A673 (cell line): Measurements from ENCODE around the gene SLIT3. TPM values are rescaled to one million over a fixed set of nuclear protein-coding genes. Genes with fewer than 3 reads are reported as not detected.

Experiments
- BruUV-seq: library from RNA; stranded (reverse); fragments of 400-500 nt; replicated peaks from 2 replicates; lab custom pipeline; 2021; lab: Mats Ljungman, UMichigan
- CTCF ChIA-PET: fragments of 300-600 bp; sonication (Branson Sonifier 250); formaldehyde crosslinking; loops from one replicate; lab custom pipeline; 2022; ENCODE audit warnings: antibody characterized with exemption; lab: Charles Lee
- POLR2A ChIA-PET: fragments of 300-600 bp; sonication (Branson Sonifier 250); formaldehyde crosslinking; loops from one replicate; lab custom pipeline; 2022; ENCODE audit warnings: antibody characterized with exemption; ENCODE audit not compliant: low non-redundant PET; lab: Charles Lee
- DNase-seq: peaks from one replicate; pipeline ENCODE4 v3.0.0-alpha.2; 2015; ENCODE audit warnings: low spot score
- H3K27ac ChIP-seq: fragments of 200-600 bp; sonication (generic); 2 replicates; pipeline ENCODE4 v1.5.1; 2016; ENCODE audit warnings: mixed run types, low read depth, mild to moderate bottlenecking, mixed read lengths, antibody characterized with exemption, low read length; ENCODE audit not compliant: poor library complexity, severe bottlenecking
- H3K27me3 ChIP-seq: fragments of 200-600 bp; sonication (generic); replicated peaks from 2 replicates; pipeline ENCODE4 v1.6.1; 2017; ENCODE audit warnings: mixed run types, low read depth, mild to moderate bottlenecking, mixed read lengths, antibody characterized with exemption, low read length; ENCODE audit not compliant: insufficient read depth, poor library complexity
- H3K36me3 ChIP-seq: fragments of 200-600 bp; sonication (generic); 2 replicates; pipeline ENCODE4 v1.6.1; 2016; ENCODE audit warnings: mixed run types, mild to moderate bottlenecking, mixed read lengths, antibody characterized with exemption, low read length; ENCODE audit not compliant: insufficient read depth, poor library complexity, severe bottlenecking
- H3K4me1 ChIP-seq: fragments of 200-600 bp; sonication (generic); 2 replicates; pipeline ENCODE4 v1.6.1; 2017; ENCODE audit warnings: mixed run types, mild to moderate bottlenecking, mixed read lengths, antibody characterized with exemption, low read length; ENCODE audit not compliant: insufficient read depth, poor library complexity, severe bottlenecking
- H3K4me3 ChIP-seq: fragments of 200-600 bp; sonication (generic); 2 replicates; pipeline ENCODE4 v1.5.1; 2016; ENCODE audit warnings: low read depth, mixed run types, mild to moderate bottlenecking, mixed read lengths, low read length; ENCODE audit not compliant: poor library complexity, severe bottlenecking
- H3K9me3 ChIP-seq: fragments of 200-600 bp; sonication (generic); 2 replicates; pipeline ENCODE4 v1.6.1; 2016; ENCODE audit warnings: mixed run types, low read depth, mild to moderate bottlenecking, mixed read lengths, antibody characterized with exemption, low read length; ENCODE audit not compliant: poor library complexity, severe bottlenecking
- CTCF ChIP-seq: fragments of 300-800, 200-600 bp; sonication (generic); conservative IDR thresholded peaks from 2 replicates; pipeline ENCODE4 v1.5.1; 2017; ENCODE audit warnings: low read depth, mild to moderate bottlenecking, antibody characterized with exemption, low read length, moderate library complexity, mixed read lengths
- EZH2 ChIP-seq: fragments of 200-600 bp; sonication (generic); IDR thresholded peaks from 2 replicates; pipeline ENCODE4 v1.6.1; 2017; ENCODE audit warnings: borderline replicate concordance, low read depth, mild to moderate bottlenecking, mixed read lengths, antibody characterized with exemption, low read length; ENCODE audit not compliant: poor library complexity, severe bottlenecking
- intact Hi-C: fragments of 100-400 bp; cut with micrococcal nuclease; formaldehyde crosslinking; loops from one replicate; pipeline ENCODE4 v1.10.0; 2022; ENCODE audit not compliant: unreplicated experiment
- total RNA-seq: library from RNA; stranded (reverse); gene quantifications from 2 replicates; pipeline ENCODE4 v1.2.3, GENCODE V29; 2021

Gene SLIT3
- total RNA-seq, 1 experiment from 2014 or later = not detected

- no peak overlapping the region for H3K27ac ChIP-seq
- peaks cover 13% of the 10 kb centered on the region for H3K27me3 ChIP-seq
- no peak for DNase-seq
- CTCF ChIA-PET = interaction anchor here (0.6 kb wide), 1 partner anchor 494 kb away, joined by 3 read pairs; no protein-coding TSS in a partner anchor
- H3K4me3 ChIP-seq = no peak overlapping the region
- POLR2A ChIA-PET = no interaction called here
- no peaks in the 10 kb centered on the region for H3K4me1 ChIP-seq
- H3K36me3 ChIP-seq = no peaks in the 10 kb centered on the region
- intact Hi-C loops = no loop called here
- no TSS peak for BruUV-seq
- TF ChIP-seq EZH2 = no peak
- no peak for TF ChIP-seq CTCF
- no peaks in the 10 kb centered on the region for H3K9me3 ChIP-seq
These were observed 57.1 kb downstream of the SLIT3 start for GRCh38 chr5:169243651-169244422.

DNA sequence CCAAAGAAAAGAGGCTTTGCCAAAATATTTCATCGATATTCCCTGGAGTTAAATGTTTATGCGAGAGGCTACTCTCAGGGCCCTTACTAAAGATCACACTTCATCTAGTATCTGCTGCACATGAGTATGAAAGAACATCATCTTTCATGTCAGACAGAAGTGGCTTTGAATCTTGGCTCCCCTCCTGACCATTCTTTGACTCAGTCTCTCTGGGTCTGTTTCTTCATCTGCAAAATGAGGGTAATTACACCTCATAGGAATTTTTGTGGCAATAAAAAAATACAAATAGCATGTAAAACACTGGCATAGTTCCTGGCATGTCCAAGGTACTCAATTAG is 58.1 kb downstream of the SLIT3 start:
- H3K36me3 ChIP-seq = no peaks in the 10 kb centered on the region
- no peak overlapping the region for H3K27ac ChIP-seq
- no peak overlapping the region for H3K4me3 ChIP-seq
- no peaks in the 10 kb centered on the region for H3K9me3 ChIP-seq
- no peaks in the 10 kb centered on the region for H3K4me1 ChIP-seq
- intact Hi-C loops = no loop called here
- DNase-seq = no peak
- peaks cover 4% of the 10 kb centered on the region for H3K27me3 ChIP-seq
- ChIA-PET POLR2A (no interaction called here), CTCF (no interaction called here)
- TF ChIP-seq EZH2 = no peak
- TF ChIP-seq CTCF = no peak
- BruUV-seq = no TSS peak

- H3K4me3 ChIP-seq = no peak overlapping the region
- no peak overlapping the region for H3K27ac ChIP-seq
- H3K4me1 ChIP-seq = no peaks in the 10 kb centered on the region
- TF ChIP-seq EZH2 = no peak
- no peak for TF ChIP-seq CTCF
- DNase-seq = no peak
- H3K9me3 ChIP-seq = no peaks in the 10 kb centered on the region
- BruUV-seq = no TSS peak
- no peaks in the 10 kb centered on the region for H3K36me3 ChIP-seq
- peaks cover 4% of the 10 kb centered on the region for H3K27me3 ChIP-seq
- ChIA-PET POLR2A (no interaction called here), CTCF (no interaction called here)
- intact Hi-C loops = no loop called here
These were observed 58.6 kb downstream of the SLIT3 start for GRCh38 chr5:169242175-169242848.
